Measurements from ENCODE around the gene ZNF485. TPM values are rescaled to one million over a fixed set of nuclear protein-coding genes. Genes with fewer than 3 reads are reported as not detected.
A peak's percentile ranks its signal among the peaks of the same experiment; 100 is the strongest.

Gene ZNF485
- total and polyA plus RNA-seq, 10 of the 15 experiments (the other 5 are each of a cell fraction or from before 2014, with no cell fraction given): 3.2 to 7.6 (median 5.1) TPM

DNA sequence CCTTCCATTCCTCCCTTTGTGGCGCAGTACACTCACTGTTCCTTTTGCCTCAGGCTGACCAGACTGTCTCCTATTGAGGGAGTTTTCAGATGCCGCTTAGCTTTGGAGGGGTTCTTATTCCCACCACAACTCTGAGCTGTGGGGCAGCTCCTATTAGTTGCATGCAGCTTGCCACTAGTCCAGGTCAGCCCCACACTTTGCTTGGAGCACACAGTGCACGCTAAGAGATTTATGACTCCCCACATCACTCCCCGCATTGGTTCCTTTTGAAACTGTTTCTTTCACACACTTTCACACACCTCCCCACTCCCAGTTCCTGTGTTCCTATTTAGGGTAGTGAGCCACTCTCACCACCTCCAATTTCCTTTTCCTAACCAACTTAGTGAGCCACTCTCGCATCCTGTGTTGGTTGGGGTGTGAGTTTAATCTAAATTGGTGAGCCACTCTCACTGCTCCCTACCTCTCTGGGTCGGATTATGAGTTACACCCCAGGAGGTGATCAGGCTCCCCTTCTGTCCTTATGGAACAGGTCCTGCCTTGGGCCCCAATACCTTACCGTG lies 10.4 kb upstream of the ZNF485 start (continued):
- no peak for TF ChIP-seq ELK1 (IDR thresholded peaks at IDR 0.05; ENCODE audit: low read depth, low read length)
- TF ChIP-seq EED (IDR thresholded peaks at IDR 0.05; ENCODE audit: low read depth): peak; percentile 91
- TF ChIP-seq SMC3 (IDR thresholded peaks at IDR 0.05; ENCODE audit: borderline replicate concordance, low read length): no peak
- TF ChIP-seq FOXK2 (IDR thresholded peaks at IDR 0.05): no peak
- TF ChIP-seq POLR2A (IDR thresholded peaks at IDR 0.05; ENCODE audit: low read depth, low read length): no peak
- TF ChIP-seq ATF7 (IDR thresholded peaks at IDR 0.05; ENCODE audit: low read depth): no peak; the same call in 1 of the 2 replicates
- no peak for TF ChIP-seq POLR2AphosphoS5 (IDR thresholded peaks at IDR 0.05; ENCODE audit: low read length)
- TF ChIP-seq CREM (IDR thresholded peaks at IDR 0.05; ENCODE audit: low read depth): peak; percentile 50; the same call in 1 of the 2 replicates
- TF ChIP-seq E2F4 (IDR thresholded peaks at IDR 0.05; ENCODE audit: low read depth, low read length): no peak
- TF ChIP-seq STAT3 (IDR thresholded peaks at IDR 0.05; ENCODE audit: low read depth, low read length): no peak
- no peak for TF ChIP-seq HCFC1 (IDR thresholded peaks at IDR 0.05; ENCODE audit: low read length)
- TF ChIP-seq, protein P1, sequence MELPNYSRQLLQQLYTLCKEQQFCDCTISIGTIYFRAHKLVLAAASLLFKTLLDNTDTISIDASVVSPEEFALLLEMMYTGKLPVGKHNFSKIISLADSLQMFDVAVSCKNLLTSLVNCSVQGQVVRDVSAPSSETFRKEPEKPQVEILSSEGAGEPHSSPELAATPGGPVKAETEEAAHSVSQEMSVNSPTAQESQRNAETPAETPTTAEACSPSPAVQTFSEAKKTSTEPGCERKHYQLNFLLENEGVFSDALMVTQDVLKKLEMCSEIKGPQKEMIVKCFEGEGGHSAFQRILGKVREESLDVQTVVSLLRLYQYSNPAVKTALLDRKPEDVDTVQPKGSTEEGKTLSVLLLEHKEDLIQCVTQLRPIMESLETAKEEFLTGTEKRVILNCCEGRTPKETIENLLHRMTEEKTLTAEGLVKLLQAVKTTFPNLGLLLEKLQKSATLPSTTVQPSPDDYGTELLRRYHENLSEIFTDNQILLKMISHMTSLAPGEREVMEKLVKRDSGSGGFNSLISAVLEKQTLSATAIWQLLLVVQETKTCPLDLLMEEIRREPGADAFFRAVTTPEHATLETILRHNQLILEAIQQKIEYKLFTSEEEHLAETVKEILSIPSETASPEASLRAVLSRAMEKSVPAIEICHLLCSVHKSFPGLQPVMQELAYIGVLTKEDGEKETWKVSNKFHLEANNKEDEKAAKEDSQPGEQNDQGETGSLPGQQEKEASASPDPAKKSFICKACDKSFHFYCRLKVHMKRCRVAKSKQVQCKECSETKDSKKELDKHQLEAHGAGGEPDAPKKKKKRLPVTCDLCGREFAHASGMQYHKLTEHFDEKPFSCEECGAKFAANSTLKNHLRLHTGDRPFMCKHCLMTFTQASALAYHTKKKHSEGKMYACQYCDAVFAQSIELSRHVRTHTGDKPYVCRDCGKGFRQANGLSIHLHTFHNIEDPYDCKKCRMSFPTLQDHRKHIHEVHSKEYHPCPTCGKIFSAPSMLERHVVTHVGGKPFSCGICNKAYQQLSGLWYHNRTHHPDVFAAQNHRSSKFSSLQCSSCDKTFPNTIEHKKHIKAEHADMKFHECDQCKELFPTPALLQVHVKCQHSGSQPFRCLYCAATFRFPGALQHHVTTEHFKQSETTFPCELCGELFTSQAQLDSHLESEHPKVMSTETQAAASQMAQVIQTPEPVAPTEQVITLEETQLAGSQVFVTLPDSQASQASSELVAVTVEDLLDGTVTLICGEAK (IDR thresholded peaks at IDR 0.05; ENCODE audit: borderline replicate concordance): no peak
- no peak for TF ChIP-seq ZNF24 (IDR thresholded peaks at IDR 0.05)
- no peak for TF ChIP-seq PAX8 (IDR thresholded peaks at IDR 0.05)
- TF ChIP-seq PBX3 (IDR thresholded peaks at IDR 0.05; ENCODE audit: insufficient replicate concordance, low read depth, low read length): peak; percentile 20
- no peak for TF ChIP-seq MYB (IDR thresholded peaks at IDR 0.05; ENCODE audit: borderline replicate concordance, low read depth, low read length)
- peak; percentile 92 for TF ChIP-seq TBL1XR1 (IDR thresholded peaks at IDR 0.05; ENCODE audit: low read depth, low read length)
- TF ChIP-seq RBBP5 (conservative IDR thresholded peaks at IDR 0.05): no peak
- TF ChIP-seq EZH2 (IDR thresholded peaks at IDR 0.05; ENCODE audit: borderline replicate concordance, control insufficient read depth, low read depth, low read length): no peak
- TF ChIP-seq, protein P2, sequence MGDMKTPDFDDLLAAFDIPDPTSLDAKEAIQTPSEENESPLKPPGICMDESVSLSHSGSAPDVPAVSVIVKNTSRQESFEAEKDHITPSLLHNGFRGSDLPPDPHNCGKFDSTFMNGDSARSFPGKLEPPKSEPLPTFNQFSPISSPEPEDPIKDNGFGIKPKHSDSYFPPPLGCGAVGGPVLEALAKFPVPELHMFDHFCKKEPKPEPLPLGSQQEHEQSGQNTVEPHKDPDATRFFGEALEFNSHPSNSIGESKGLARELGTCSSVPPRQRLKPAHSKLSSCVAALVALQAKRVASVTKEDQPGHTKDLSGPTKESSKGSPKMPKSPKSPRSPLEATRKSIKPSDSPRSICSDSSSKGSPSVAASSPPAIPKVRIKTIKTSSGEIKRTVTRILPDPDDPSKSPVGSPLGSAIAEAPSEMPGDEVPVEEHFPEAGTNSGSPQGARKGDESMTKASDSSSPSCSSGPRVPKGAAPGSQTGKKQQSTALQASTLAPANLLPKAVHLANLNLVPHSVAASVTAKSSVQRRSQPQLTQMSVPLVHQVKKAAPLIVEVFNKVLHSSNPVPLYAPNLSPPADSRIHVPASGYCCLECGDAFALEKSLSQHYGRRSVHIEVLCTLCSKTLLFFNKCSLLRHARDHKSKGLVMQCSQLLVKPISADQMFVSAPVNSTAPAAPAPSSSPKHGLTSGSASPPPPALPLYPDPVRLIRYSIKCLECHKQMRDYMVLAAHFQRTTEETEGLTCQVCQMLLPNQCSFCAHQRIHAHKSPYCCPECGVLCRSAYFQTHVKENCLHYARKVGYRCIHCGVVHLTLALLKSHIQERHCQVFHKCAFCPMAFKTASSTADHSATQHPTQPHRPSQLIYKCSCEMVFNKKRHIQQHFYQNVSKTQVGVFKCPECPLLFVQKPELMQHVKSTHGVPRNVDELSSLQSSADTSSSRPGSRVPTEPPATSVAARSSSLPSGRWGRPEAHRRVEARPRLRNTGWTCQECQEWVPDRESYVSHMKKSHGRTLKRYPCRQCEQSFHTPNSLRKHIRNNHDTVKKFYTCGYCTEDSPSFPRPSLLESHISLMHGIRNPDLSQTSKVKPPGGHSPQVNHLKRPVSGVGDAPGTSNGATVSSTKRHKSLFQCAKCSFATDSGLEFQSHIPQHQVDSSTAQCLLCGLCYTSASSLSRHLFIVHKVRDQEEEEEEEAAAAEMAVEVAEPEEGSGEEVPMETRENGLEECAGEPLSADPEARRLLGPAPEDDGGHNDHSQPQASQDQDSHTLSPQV (IDR thresholded peaks at IDR 0.05): no peak
